K562 (cell line): ENCODE data around the gene PRDM15. TPM values are rescaled to one million over a fixed set of nuclear protein-coding genes. Genes with fewer than 3 reads are reported as not detected.

Experiments used
- BMI1 ChIP-seq: fragments of 150-350 bp; IDR thresholded peaks from 2 replicates; pipeline ENCODE4 v1.6.1; 2014; ENCODE audit warnings: low read length
- KLF10 ChIP-seq: fragments of 250-450 bp; sonication (Bioruptor Pico); IDR thresholded peaks from 2 replicates; pipeline ENCODE4 v1.6.1; 2021; ENCODE audit warnings: matching md5 sums
- ZNF23 ChIP-seq: fragments of 250-450 bp; sonication (Bioruptor Pico); IDR thresholded peaks from 2 replicates; pipeline ENCODE4 v1.4.0; 2020; ENCODE audit warnings: mild to moderate bottlenecking
- polyA plus RNA-seq, 8 experiments: library from polyadenylated mRNA; depleted of rRNA in 4 of 8; stranded (reverse) in 5 of 8; unstranded in 3 of 8; fragments of >200 nt; fragmentation: Nextera tagmentation in 2 of 8; fragmentation: Illumina TruSeq in 1 of 8; extraction: Ambion mirVana in 2 of 8; extraction: Trizol in 1 of 8; gene quantifications; 2 replicates each; pipeline versions ENCODE4 v1.2.1 to v1.2.3, GENCODE V29; 2011 to 2014; ENCODE audit warnings: inconsistent platforms in 1 of 8, missing spikeins in 1 of 8
- total RNA-seq, 7 experiments: library from RNA; depleted of rRNA in 6 of 7; stranded (reverse); fragments of >200 nt in 6 of 7; fragmentation: Illumina TruSeq in 2 of 7; extraction: Trizol in 2 of 7; gene quantifications; 2 replicates each; pipeline versions ENCODE4 v1.2.1 to v1.2.3, GENCODE V29; 2011 to 2021; ENCODE audit warnings: low replicate concordance in 1 of 7
- TF ChIP-seq, protein P1 (sequence below): sonication (generic); formaldehyde crosslinking; IDR thresholded peaks from 2 replicates; pipeline ENCODE4 v1.8.1; 2023; ENCODE audit warnings: mild to moderate bottlenecking, missing genetic modification reagents
- TF ChIP-seq, protein P2 (sequence below): fragments of 450-650 bp; formaldehyde crosslinking; IDR thresholded peaks from 2 replicates; pipeline ENCODE4 v1.4.0; 2020; ENCODE audit warnings: mild to moderate bottlenecking
- TF ChIP-seq, protein P3 (sequence below), 2 experiments: fragments of 450-650 bp in 1 of 2; sonication (generic) in 1 of 2; formaldehyde crosslinking in 1 of 2; IDR thresholded peaks in 1 of 2; conservative IDR thresholded peaks in 1 of 2; 2 replicates each; pipeline versions ENCODE4 v1.6.1 to v1.8.1; 2016 to 2023; ENCODE audit warnings: mild to moderate bottlenecking in 2 of 2, moderate library complexity in 2 of 2, inconsistent platforms in 1 of 2, missing genetic modification reagents in 1 of 2
- TF ChIP-seq, protein P4 (sequence below): IDR thresholded peaks from 2 replicates; pipeline ENCODE4 v1.6.1; 2016; ENCODE audit warnings: missing genetic modification characterization, missing compliant biosample characterization
- TF ChIP-seq, protein P5 (sequence below): fragments of 450-650 bp; IDR thresholded peaks from 2 replicates; pipeline ENCODE4 v1.6.1; 2016; ENCODE audit warnings: low read depth, mild to moderate bottlenecking, moderate library complexity

PRDM15 gene
- total and polyA plus RNA-seq, 9 of the 15 experiments (the other 6 are each of a cell fraction or from before 2014, with no cell fraction given): 0.93 to 9.2 (median 6.2) TPM

DNA sequence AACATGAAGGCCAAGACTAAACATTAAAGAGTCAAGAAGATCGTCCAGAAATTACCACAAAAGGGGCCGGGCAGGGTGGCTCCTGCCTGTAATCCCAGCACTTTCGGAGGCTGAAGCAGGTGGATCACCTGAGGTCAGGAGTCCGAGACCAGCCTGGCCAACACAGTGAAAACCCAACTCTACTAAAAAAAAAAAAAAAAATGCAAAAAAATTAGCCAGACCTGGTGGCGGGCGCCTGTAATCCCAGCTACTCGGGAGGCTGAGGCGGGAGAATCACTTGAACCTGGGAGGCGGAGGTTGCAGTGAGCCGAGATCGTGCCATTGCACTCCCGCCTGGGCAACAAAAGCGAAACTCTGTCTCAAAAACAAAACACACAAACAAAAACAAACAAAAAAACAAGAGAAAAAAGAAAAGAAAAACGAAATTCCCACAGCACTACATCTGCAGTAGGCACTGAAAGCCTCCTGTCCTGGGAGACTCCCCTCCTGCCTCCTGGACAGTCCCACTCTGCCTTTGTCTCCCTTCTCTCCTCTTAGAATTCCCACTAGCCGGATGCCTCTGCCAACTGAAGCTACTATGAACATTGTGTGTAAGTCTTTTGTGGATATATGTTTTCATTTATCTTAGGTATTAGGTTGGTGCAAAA, 94.6 kb downstream of the PRDM15 start (continued):
- TF ChIP-seq, protein P1, sequence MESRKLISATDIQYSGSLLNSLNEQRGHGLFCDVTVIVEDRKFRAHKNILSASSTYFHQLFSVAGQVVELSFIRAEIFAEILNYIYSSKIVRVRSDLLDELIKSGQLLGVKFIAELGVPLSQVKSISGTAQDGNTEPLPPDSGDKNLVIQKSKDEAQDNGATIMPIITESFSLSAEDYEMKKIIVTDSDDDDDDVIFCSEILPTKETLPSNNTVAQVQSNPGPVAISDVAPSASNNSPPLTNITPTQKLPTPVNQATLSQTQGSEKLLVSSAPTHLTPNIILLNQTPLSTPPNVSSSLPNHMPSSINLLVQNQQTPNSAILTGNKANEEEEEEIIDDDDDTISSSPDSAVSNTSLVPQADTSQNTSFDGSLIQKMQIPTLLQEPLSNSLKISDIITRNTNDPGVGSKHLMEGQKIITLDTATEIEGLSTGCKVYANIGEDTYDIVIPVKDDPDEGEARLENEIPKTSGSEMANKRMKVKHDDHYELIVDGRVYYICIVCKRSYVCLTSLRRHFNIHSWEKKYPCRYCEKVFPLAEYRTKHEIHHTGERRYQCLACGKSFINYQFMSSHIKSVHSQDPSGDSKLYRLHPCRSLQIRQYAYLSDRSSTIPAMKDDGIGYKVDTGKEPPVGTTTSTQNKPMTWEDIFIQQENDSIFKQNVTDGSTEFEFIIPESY: no peak
- TF ChIP-seq, protein P2, sequence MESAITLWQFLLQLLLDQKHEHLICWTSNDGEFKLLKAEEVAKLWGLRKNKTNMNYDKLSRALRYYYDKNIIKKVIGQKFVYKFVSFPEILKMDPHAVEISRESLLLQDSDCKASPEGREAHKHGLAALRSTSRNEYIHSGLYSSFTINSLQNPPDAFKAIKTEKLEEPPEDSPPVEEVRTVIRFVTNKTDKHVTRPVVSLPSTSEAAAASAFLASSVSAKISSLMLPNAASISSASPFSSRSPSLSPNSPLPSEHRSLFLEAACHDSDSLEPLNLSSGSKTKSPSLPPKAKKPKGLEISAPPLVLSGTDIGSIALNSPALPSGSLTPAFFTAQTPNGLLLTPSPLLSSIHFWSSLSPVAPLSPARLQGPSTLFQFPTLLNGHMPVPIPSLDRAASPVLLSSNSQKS (CRISPR knock-in tag): no peak
- TF ChIP-seq, protein P3, sequence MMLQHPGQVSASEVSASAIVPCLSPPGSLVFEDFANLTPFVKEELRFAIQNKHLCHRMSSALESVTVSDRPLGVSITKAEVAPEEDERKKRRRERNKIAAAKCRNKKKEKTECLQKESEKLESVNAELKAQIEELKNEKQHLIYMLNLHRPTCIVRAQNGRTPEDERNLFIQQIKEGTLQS (IDR thresholded peaks at IDR 0.05): no peak
- TF ChIP-seq, protein P3 (CRISPR knock-in tag; conservative IDR thresholded peaks at IDR 0.05): no peak
- TF ChIP-seq KLF10: no peak
- TF ChIP-seq ZNF23 (CRISPR knock-in tag): no peak
- TF ChIP-seq, protein P4, sequence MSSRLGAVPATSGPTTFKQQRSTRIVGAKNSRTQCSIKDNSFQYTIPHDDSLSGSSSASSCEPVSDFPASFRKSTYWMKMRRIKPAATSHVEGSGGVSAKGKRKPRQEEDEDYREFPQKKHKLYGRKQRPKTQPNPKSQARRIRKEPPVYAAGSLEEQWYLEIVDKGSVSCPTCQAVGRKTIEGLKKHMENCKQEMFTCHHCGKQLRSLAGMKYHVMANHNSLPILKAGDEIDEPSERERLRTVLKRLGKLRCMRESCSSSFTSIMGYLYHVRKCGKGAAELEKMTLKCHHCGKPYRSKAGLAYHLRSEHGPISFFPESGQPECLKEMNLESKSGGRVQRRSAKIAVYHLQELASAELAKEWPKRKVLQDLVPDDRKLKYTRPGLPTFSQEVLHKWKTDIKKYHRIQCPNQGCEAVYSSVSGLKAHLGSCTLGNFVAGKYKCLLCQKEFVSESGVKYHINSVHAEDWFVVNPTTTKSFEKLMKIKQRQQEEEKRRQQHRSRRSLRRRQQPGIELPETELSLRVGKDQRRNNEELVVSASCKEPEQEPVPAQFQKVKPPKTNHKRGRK (tag): 0 out of 2 replicates have a peak, but pooled peaks have one; percentile 8
- TF ChIP-seq BMI1: peak; percentile 4; the same call in 1 of the 2 replicates
- TF ChIP-seq, protein P5, sequence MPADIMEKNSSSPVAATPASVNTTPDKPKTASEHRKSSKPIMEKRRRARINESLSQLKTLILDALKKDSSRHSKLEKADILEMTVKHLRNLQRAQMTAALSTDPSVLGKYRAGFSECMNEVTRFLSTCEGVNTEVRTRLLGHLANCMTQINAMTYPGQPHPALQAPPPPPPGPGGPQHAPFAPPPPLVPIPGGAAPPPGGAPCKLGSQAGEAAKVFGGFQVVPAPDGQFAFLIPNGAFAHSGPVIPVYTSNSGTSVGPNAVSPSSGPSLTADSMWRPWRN: no peak
- TF ChIP-seq, all 486 proteins: peak for 5
